Esophagus squamous epithelium (tissue), 5 donors: Measurements from ENCODE around the gene ABCB10. TPM values are rescaled to one million over a fixed set of nuclear protein-coding genes. Genes with fewer than 3 reads are reported as not detected.

Experiments
- DNase-seq: peaks from one replicate; lab custom pipeline; 2025; lab: John Stamatoyannopoulos, UW
- H3K27ac ChIP-seq, 4 donors: fragments of 200-600 bp; sonication (generic); one replicate each; pipeline ENCODE4 v1.5.1; 2016 to 2019; ENCODE audit warnings: mild to moderate bottlenecking in 1 of 4
- H3K27me3 ChIP-seq, 4 donors: fragments of 200-600 bp; sonication (generic); 1 replicate in 3 of 4; 2 replicates in 1 of 4; pipeline versions ENCODE4 v1.5.1 to v1.6.0; 2017 to 2021; ENCODE audit warnings: antibody characterized with exemption in 1 of 4
- H3K36me3 ChIP-seq, 3 donors: fragments of 200-600 bp; sonication (generic); one replicate each; pipeline ENCODE4 v1.5.1; 2016 to 2019
- H3K4me1 ChIP-seq, 3 donors: fragments of 200-600 bp; sonication (generic); one replicate each; pipeline ENCODE4 v1.5.1; 2017 to 2019
- H3K4me3 ChIP-seq, 4 donors: fragments of 200-600 bp; sonication (generic); 1 replicate in 3 of 4; 2 replicates in 1 of 4; pipeline ENCODE4 v1.5.1; 2016 to 2019; ENCODE audit warnings: mild to moderate bottlenecking in 2 of 4, moderate library complexity in 1 of 4
- H3K9me3 ChIP-seq, 3 donors: fragments of 200-600 bp; sonication (generic); one replicate each; pipeline ENCODE4 v1.5.1; 2016 to 2019
- POLR2A ChIP-seq, 4 donors: fragments of 450-650 bp; IDR thresholded peaks; one replicate each; pipeline ENCODE4 v1.6.1; 2017; ENCODE audit warnings: antibody characterized with exemption in 4 of 4, mild to moderate bottlenecking in 4 of 4, moderate library complexity in 3 of 4
- WGBS, 2 donors: methylation state at CpG; one replicate each; pipeline ENCODE4 v1.1.5; 2018; 5-methylcytosine and 5-hydroxymethylcytosine counted together
- intact Hi-C: fragments of 100-400 bp; cut with DNase I; formaldehyde crosslinking; loops from one replicate; pipeline ENCODE4 v1.15.0; 2022
- total RNA-seq, 4 donors: library from RNA; depleted of rRNA; stranded (reverse); fragments of >200 nt; gene quantifications; one replicate each; pipeline ENCODE4 v1.1.0, GENCODE V29; 2016
- TF ChIP-seq, protein P1 (sequence below), 6 experiments: fragments of 450-650 bp in 4 of 6; fragments of 200-600 bp in 2 of 6; sonication (generic) in 2 of 6; IDR thresholded peaks; one replicate each; pipeline ENCODE4 v1.5.1; 2016 to 2019; ENCODE audit warnings: antibody characterized with exemption in 6 of 6, mild to moderate bottlenecking in 4 of 6, moderate library complexity in 4 of 6
- donor health status: DM: yes; HTN: yes; CAD: no.

ABCB10 gene
- total RNA-seq, 4 donors from 2014 or later: 9.9 to 18.6 (median 14.3) TPM

DNA sequence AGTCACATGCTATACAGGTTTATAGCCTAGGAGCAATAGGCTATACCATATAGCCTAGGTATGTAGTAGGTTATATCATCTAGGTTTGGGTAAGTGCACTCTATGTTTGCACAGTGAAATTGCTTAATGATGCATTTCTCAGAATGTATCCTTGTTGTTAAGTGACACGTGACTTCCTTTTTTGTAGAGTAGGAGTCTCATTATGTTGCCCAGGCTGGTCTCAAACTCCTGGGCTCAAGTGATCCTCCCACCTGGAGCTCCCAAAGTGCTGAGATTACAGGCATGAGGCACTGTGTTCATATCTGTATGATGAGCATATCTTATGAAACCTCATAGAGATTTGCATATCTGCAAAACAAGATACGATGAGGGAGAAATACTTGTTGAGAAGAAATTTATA, 13.8 kb upstream of the ABCB10 start:
- no peak for DNase-seq
- intact Hi-C loops: no loop called here
- TF ChIP-seq, protein P1, sequence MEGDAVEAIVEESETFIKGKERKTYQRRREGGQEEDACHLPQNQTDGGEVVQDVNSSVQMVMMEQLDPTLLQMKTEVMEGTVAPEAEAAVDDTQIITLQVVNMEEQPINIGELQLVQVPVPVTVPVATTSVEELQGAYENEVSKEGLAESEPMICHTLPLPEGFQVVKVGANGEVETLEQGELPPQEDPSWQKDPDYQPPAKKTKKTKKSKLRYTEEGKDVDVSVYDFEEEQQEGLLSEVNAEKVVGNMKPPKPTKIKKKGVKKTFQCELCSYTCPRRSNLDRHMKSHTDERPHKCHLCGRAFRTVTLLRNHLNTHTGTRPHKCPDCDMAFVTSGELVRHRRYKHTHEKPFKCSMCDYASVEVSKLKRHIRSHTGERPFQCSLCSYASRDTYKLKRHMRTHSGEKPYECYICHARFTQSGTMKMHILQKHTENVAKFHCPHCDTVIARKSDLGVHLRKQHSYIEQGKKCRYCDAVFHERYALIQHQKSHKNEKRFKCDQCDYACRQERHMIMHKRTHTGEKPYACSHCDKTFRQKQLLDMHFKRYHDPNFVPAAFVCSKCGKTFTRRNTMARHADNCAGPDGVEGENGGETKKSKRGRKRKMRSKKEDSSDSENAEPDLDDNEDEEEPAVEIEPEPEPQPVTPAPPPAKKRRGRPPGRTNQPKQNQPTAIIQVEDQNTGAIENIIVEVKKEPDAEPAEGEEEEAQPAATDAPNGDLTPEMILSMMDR (IDR thresholded peaks at IDR 0.05): no peak
- no peak for TF ChIP-seq POLR2A (IDR thresholded peaks at IDR 0.05)

DNA sequence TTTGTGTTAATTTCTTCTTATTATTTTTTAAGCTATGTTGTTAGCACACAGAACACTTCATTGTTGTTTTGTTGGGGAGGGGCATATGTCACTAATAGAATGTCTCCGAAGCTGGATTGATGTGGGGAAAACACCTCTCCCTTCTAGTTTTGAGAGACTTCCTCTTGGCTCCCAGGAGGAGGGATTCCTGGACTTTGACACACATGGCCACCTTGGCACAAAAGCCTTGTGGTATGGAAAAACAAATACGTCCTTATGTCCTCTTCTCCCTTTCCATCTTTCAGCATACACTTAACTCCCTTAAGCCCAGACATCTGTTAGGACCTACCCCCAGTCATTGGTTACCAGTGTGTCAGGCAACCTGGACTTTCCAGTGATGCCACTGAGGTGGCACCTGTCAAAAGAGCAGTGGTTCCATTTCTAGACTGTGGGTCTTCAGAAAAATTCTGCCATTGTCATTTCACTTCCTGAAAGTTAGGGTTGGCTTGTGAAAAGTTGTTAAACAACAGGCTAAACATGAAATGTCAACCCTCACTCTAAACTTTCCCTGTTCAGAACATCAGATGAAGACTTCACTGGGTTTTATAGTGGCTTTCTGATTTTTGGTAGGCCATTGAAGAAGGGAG, 12.5 kb upstream of the ABCB10 start:
- Histone ChIP-seq H3K27ac (peak overlapping the region in 1 of 4 donors; percentile 13), H3K4me1 (no peaks in the 10 kb centered on the region), H3K4me3 (no peak overlapping the region), H3K36me3 (no peaks in the 10 kb centered on the region), H3K9me3 (no peaks in the 10 kb centered on the region), H3K27me3 (no peaks in the 10 kb centered on the region)
- intact Hi-C loops: no loop called here
- WGBS, 2 donors: 19 to 25% methylated on average over 1 to 2 of the region's 2 CpGs
- no peak for DNase-seq
- TF ChIP-seq, protein P1 (IDR thresholded peaks at IDR 0.05): no peak

More for the DNA sequence above, 13.8 kb upstream of the ABCB10 start:
- Histone ChIP-seq H3K27ac (no peak overlapping the region), H3K9me3 (no peaks in the 10 kb centered on the region), H3K27me3 (no peaks in the 10 kb centered on the region), H3K4me3 (no peak overlapping the region), H3K4me1 (no peaks in the 10 kb centered on the region), H3K36me3 (no peaks in the 10 kb centered on the region)
- 44 to 62% methylated on average over 2 of the region's 2 CpGs for WGBS, 2 donors

DNA sequence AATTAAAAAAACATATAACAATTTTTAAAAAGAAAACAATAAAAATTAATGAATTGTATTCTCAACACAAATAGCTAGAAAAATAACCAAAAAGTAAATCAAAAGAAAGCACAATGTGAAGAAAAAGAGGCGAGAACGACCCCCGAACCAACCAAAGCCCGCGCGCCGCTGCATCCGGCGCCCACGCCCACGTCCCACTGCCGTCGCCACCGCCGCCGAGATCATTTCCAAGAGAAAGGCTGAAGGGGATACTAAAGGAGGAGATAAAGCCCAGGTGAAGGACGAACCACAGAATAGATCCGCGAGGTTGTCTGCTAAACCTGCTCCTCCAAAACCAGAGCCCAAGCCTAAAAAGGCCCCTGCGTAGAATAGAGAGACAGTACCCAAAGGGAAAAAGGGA, 11.8 kb upstream of the ABCB10 start:
- H3K36me3 ChIP-seq: no peaks in the 10 kb centered on the region
- H3K27ac ChIP-seq: no peak overlapping the region
- 71 to 72% methylated on average over 20 of the region's 20 CpGs for WGBS, 2 donors
- no peaks in the 10 kb centered on the region for H3K9me3 ChIP-seq
- H3K27me3 ChIP-seq: no peaks in the 10 kb centered on the region
- no peaks in the 10 kb centered on the region for H3K4me1 ChIP-seq
- no peak for DNase-seq
- intact Hi-C loops: no loop called here
- no peak for TF ChIP-seq POLR2A (IDR thresholded peaks at IDR 0.05)
- H3K4me3 ChIP-seq: no peak overlapping the region

DNA sequence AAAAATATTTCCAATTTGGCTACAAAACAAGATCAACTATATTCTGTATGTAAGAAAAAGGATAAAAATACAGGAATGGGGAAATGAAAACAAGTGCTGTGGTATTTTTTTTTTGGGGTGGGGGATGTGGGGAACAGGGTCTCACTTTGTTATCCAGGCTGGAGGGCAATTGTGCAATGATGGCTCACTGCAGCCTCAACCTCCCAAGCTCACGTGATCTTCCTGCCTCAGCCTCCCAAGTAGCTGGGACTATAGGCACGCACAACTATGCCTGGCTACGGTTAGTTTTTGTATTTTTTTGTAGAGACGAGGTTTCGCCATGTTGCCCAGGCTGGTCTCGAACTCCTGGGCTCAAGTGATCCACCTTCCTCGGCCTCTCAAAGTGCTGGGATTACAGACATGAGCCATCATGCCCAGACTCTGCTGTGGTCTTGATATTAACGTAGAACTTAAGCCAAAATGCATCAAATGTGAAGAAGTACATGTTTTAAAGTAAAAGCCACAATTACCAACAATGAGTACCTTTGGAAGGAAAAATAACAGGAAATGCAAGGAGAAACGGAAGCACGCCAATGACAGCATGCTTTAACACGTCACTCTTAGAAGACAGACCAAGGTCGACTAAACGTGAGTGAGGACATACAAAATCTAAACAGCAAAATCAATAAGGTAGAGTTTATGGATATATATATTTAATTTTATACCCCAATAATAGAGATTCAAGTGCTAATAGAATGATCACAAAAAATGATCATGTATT, 8.8 kb upstream of the ABCB10 start:
- no peaks in the 10 kb centered on the region for H3K27me3 ChIP-seq
- no peaks in the 10 kb centered on the region for H3K36me3 ChIP-seq
- H3K4me1 ChIP-seq: peaks cover 0 to 9% (median 0%) of the 10 kb centered on the region in 3 donors
- WGBS, 2 donors: 52 to 63% methylated on average over 11 to 13 of the region's 13 CpGs
- intact Hi-C loops: no loop called here
- H3K27ac ChIP-seq: peak overlapping the region in 2 of 4 donors; percentile 12 to 36
- no peak overlapping the region for H3K4me3 ChIP-seq
- no peaks in the 10 kb centered on the region for H3K9me3 ChIP-seq
- no peak for TF ChIP-seq POLR2A (IDR thresholded peaks at IDR 0.05)
- TF ChIP-seq, protein P1 (IDR thresholded peaks at IDR 0.05): no peak
- DNase-seq: no peak

DNA sequence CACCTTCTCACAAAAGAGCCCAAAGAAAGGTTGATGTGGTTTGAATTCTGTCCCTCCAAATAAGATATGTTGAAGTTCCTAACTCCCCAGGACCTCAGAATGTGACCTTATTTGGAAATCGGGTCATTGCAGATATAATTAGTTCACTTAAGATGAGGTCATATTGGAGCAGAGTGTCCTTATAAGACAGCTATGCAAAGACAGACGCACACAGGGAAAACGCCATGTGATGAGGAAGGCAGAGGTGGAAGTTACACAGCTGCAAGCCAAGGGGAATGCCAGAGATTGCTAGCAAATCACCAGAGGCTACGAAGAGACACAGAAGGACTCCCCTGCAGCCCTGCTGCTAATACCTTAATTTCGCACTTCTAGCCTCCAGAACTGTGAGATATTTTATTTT, 5.2 kb upstream of the ABCB10 start:
- Histone ChIP-seq H3K27me3 (no peaks in the 10 kb centered on the region), H3K9me3 (no peaks in the 10 kb centered on the region), H3K36me3 (no peaks in the 10 kb centered on the region), H3K4me1 (peaks cover 0 to 17% (median 4%) of the 10 kb centered on the region in 3 donors), H3K27ac (peak overlapping the region; percentile 12 to 85 (median 77)), H3K4me3 (peak overlapping the region in 3 of 4 donors; percentile 27 to 38 (median 29))
- no peak for DNase-seq
- intact Hi-C loops: no loop called here
- 53 to 63% methylated on average over 5 of the region's 5 CpGs for WGBS, 2 donors
- TF ChIP-seq POLR2A (IDR thresholded peaks at IDR 0.05): peak in 1 of 4 donors; percentile 34
- TF ChIP-seq, protein P1 (IDR thresholded peaks at IDR 0.05): no peak
